NT2/D1 (cell line): ENCODE measurements around the gene IL21.

ENCODE experiments used
- SUZ12 ChIP-seq: IDR thresholded peaks from 2 replicates; pipeline ENCODE4 v1.6.1; 2011; ENCODE audit not compliant: insufficient read length, insufficient read depth; ENCODE audit errors: extremely low read depth
- YY1 ChIP-seq: IDR thresholded peaks from 2 replicates; pipeline ENCODE4 v1.6.1; 2011; ENCODE audit not compliant: insufficient read length, insufficient read depth
- ZNF274 ChIP-seq: IDR thresholded peaks from 2 replicates; pipeline ENCODE4 v1.6.1; 2011; ENCODE audit warnings: mild to moderate bottlenecking, low read depth, low read length

GRCh38 chr4:122658377-122658776 is 37.5 kb upstream of the IL21 start:
- no peak for TF ChIP-seq ZNF274
- TF ChIP-seq SUZ12 = no peak
- no peak for TF ChIP-seq YY1
